ENCODE results near the gene CDK6.
A peak's percentile ranks its signal among the peaks of the same experiment; 100 is the strongest.

The CDK6 gene

GRCh38 chr7:92751902-92752901, 84.2 kb downstream of the CDK6 start:
- peak; percentile 76 for DNase-seq
- TF ChIP-seq CTCF (IDR thresholded peaks at IDR 0.05; ENCODE audit: low read depth, low read length, missing control alignments): no peak
- in situ Hi-C loops (cut with HindIII; ENCODE audit: low pct_ligation_motif_present, low sequenced_read_pairs): no loop called here
- Histone ChIP-seq H3K27me3 (replicated peaks) (no peaks in the 10 kb centered on the region), H3K27ac (peak overlapping the region; percentile 98), H3K36me3 (replicated peaks) (peaks cover 1% of the 10 kb centered on the region), H3K4me3 (ENCODE audit: low read depth, low read length) (no peak overlapping the region)

- no peak for DNase-seq
- Histone ChIP-seq H3K27ac (peak overlapping the region; percentile 98), H3K4me3 (ENCODE audit: low read depth, low read length) (no peak overlapping the region), H3K27me3 (replicated peaks) (no peaks in the 10 kb centered on the region), H3K36me3 (replicated peaks) (no peaks in the 10 kb centered on the region)
- no peak for TF ChIP-seq CTCF (IDR thresholded peaks at IDR 0.05; ENCODE audit: low read depth, low read length, missing control alignments)
- in situ Hi-C loops (cut with HindIII; ENCODE audit: low pct_ligation_motif_present, low sequenced_read_pairs): no loop called here
These were observed 85.4 kb downstream of the CDK6 start for GRCh38 chr7:92750946-92751345.

- in situ Hi-C loops (cut with HindIII; ENCODE audit: low pct_ligation_motif_present, low sequenced_read_pairs): no loop called here
- no peak for TF ChIP-seq CTCF (IDR thresholded peaks at IDR 0.05; ENCODE audit: low read depth, low read length, missing control alignments)
- Histone ChIP-seq H3K27me3 (replicated peaks) (no peaks in the 10 kb centered on the region), H3K36me3 (replicated peaks) (no peaks in the 10 kb centered on the region), H3K27ac (peak overlapping the region; percentile 98), H3K4me3 (ENCODE audit: low read depth, low read length) (no peak overlapping the region)
- DNase-seq: no peak
These were observed 85.9 kb downstream of the CDK6 start for GRCh38 chr7:92750447-92750839.

- TF ChIP-seq CTCF (IDR thresholded peaks at IDR 0.05; ENCODE audit: low read depth, low read length, missing control alignments): no peak
- Histone ChIP-seq H3K27me3 (replicated peaks) (no peaks in the 10 kb centered on the region), H3K36me3 (replicated peaks) (no peaks in the 10 kb centered on the region), H3K4me3 (ENCODE audit: low read depth, low read length) (no peak overlapping the region), H3K27ac (peak overlapping the region; percentile 98)
- DNase-seq: no peak
- in situ Hi-C loops (cut with HindIII; ENCODE audit: low pct_ligation_motif_present, low sequenced_read_pairs): no loop called here
These were observed 86.4 kb downstream of the CDK6 start for GRCh38 chr7:92749832-92750446.

- no peak for DNase-seq
- Histone ChIP-seq H3K27ac (peak overlapping the region; percentile 98), H3K27me3 (replicated peaks) (no peaks in the 10 kb centered on the region), H3K4me3 (ENCODE audit: low read depth, low read length) (no peak overlapping the region), H3K36me3 (replicated peaks) (no peaks in the 10 kb centered on the region)
- TF ChIP-seq CTCF (IDR thresholded peaks at IDR 0.05; ENCODE audit: low read depth, low read length, missing control alignments): no peak
- in situ Hi-C loops (cut with HindIII; ENCODE audit: low pct_ligation_motif_present, low sequenced_read_pairs): no loop called here
These were observed 87.0 kb downstream of the CDK6 start for GRCh38 chr7:92749327-92749755.
